Calu3 (cell line): Measurements from ENCODE around the gene FNDC10. TPM values are rescaled to one million over a fixed set of nuclear protein-coding genes. Genes with fewer than 3 reads are reported as not detected.
A peak's percentile ranks its signal among the peaks of the same experiment; 100 is the strongest.
"Not testable (repeated sequence)": the region's sequence is repeated elsewhere in the genome, so short reads cannot be mapped to it uniquely, and the experiment has no call there.

ENCODE experiments used
- BruUV-seq: library from RNA; stranded (reverse); fragments of 400-500 nt; replicated peaks from 2 replicates; lab custom pipeline; 2021; lab: Mats Ljungman, UMichigan
- CTCF ChIA-PET: fragments of 300-600 bp; sonication (Branson Sonifier 250); formaldehyde crosslinking; loops from one replicate; lab custom pipeline; 2022; ENCODE audit warnings: antibody characterized with exemption; lab: Charles Lee
- DNase-seq: peaks from one replicate; pipeline ENCODE4 v3.0.0; 2022
- H3K27ac Mint-ChIP-seq: one replicate; pipeline ENCODE4 v1.8.0; 2022; ENCODE audit warnings: mixed read lengths; ENCODE audit not compliant: unreplicated experiment
- H3K27me3 Mint-ChIP-seq: one replicate; pipeline ENCODE4 v1.8.0; 2022; ENCODE audit warnings: mixed read lengths; ENCODE audit not compliant: unreplicated experiment
- H3K36me3 Mint-ChIP-seq: one replicate; pipeline ENCODE4 v1.8.0; 2022; ENCODE audit warnings: mild to moderate bottlenecking, moderate library complexity, mixed read lengths; ENCODE audit not compliant: insufficient read depth, unreplicated experiment
- H3K4me1 Mint-ChIP-seq: one replicate; pipeline ENCODE4 v1.8.0; 2022; ENCODE audit warnings: mild to moderate bottlenecking, low read depth, mixed read lengths; ENCODE audit not compliant: unreplicated experiment
- H3K4me3 Mint-ChIP-seq: one replicate; pipeline ENCODE4 v1.8.0; 2022; ENCODE audit warnings: mild to moderate bottlenecking, low read depth, moderate library complexity, mixed read lengths; ENCODE audit not compliant: unreplicated experiment
- H3K9me3 Mint-ChIP-seq: one replicate; pipeline ENCODE4 v1.8.0; 2022; ENCODE audit warnings: low read depth, mixed read lengths; ENCODE audit not compliant: unreplicated experiment
- intact Hi-C: fragments of 100-400 bp; cut with micrococcal nuclease; formaldehyde crosslinking; loops from one replicate; pipeline ENCODE4 v1.10.0; 2022; ENCODE audit not compliant: unreplicated experiment
- total RNA-seq: library from RNA; stranded (reverse); gene quantifications from 2 replicates; pipeline ENCODE4 v1.2.3, GENCODE V29; 2022
- TF ChIP-seq, protein P1 (sequence below): fragments of 200-600 bp; IDR thresholded peaks from one replicate; pipeline ENCODE4 v1.8.0; 2022; ENCODE audit warnings: antibody characterized with exemption; ENCODE audit not compliant: unreplicated experiment

Gene FNDC10
- total RNA-seq, 1 experiment from 2014 or later = 3.5 TPM

DNA sequence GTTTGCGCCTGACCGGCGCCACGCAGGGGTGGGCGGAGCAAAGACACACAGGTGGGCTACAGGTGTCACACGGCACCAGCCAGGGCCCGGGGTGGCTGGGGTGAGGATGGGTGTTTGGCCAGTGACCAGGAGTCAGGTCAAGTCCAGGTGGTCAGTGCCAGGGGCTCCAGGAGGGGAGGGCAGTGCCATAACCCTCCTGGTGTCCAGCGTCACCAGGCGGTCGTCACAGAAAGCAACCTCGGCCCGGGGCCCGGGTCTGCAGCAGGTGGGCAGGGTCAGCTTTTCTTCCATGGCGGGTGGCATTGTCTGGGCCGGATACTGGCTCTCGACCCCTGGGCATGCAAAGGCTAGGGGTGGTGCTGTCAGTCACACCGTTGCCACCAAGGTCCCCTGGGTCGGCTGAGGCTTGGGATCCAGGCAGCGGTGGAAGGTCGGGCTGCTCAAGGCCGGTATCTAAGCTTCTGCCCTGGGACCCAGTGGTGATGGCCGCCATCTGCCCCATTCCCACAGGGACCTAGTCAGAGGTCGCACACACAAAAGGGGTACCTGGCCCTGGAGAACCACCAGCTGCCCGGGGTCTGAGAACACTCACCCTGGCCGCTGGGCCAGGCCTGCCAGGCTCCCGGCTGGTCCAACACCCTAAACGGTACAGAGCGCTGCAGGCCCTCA, 1.8 kb downstream of the FNDC10 start:
- BruUV-seq = no TSS peak
- peaks cover 1% of the 10 kb centered on the region for H3K27me3 Mint-ChIP-seq
- no peak overlapping the region for H3K27ac Mint-ChIP-seq
- H3K4me3 Mint-ChIP-seq = peak overlapping the region; percentile 19
- H3K36me3 Mint-ChIP-seq = peaks cover 12% of the 10 kb centered on the region
- H3K9me3 Mint-ChIP-seq = no peaks in the 10 kb centered on the region
- no peaks in the 10 kb centered on the region for H3K4me1 Mint-ChIP-seq
- CTCF ChIA-PET = no interaction called here
- TF ChIP-seq, protein P1, sequence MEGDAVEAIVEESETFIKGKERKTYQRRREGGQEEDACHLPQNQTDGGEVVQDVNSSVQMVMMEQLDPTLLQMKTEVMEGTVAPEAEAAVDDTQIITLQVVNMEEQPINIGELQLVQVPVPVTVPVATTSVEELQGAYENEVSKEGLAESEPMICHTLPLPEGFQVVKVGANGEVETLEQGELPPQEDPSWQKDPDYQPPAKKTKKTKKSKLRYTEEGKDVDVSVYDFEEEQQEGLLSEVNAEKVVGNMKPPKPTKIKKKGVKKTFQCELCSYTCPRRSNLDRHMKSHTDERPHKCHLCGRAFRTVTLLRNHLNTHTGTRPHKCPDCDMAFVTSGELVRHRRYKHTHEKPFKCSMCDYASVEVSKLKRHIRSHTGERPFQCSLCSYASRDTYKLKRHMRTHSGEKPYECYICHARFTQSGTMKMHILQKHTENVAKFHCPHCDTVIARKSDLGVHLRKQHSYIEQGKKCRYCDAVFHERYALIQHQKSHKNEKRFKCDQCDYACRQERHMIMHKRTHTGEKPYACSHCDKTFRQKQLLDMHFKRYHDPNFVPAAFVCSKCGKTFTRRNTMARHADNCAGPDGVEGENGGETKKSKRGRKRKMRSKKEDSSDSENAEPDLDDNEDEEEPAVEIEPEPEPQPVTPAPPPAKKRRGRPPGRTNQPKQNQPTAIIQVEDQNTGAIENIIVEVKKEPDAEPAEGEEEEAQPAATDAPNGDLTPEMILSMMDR = peak; percentile 0
- no peak for DNase-seq
- intact Hi-C loops = no loop called here

GRCh38 chr1:1597275-1597930, 2.5 kb downstream of the FNDC10 start:
- H3K27me3 Mint-ChIP-seq = no peaks in the 10 kb centered on the region
- no peak overlapping the region for H3K27ac Mint-ChIP-seq
- no peaks in the 10 kb centered on the region for H3K9me3 Mint-ChIP-seq
- H3K4me1 Mint-ChIP-seq = no peaks in the 10 kb centered on the region
- CTCF ChIA-PET = interaction anchor here (0.5 kb wide), 1 partner anchor 312 kb away, joined by 3 read pairs; no protein-coding TSS in a partner anchor
- H3K36me3 Mint-ChIP-seq = peaks cover 8% of the 10 kb centered on the region
- BruUV-seq = no TSS peak
- TF ChIP-seq, protein P1 = peak; percentile 19
- H3K4me3 Mint-ChIP-seq = peak overlapping the region; percentile 19
- DNase-seq = peak; percentile 24
- intact Hi-C loops = no loop called here

DNA sequence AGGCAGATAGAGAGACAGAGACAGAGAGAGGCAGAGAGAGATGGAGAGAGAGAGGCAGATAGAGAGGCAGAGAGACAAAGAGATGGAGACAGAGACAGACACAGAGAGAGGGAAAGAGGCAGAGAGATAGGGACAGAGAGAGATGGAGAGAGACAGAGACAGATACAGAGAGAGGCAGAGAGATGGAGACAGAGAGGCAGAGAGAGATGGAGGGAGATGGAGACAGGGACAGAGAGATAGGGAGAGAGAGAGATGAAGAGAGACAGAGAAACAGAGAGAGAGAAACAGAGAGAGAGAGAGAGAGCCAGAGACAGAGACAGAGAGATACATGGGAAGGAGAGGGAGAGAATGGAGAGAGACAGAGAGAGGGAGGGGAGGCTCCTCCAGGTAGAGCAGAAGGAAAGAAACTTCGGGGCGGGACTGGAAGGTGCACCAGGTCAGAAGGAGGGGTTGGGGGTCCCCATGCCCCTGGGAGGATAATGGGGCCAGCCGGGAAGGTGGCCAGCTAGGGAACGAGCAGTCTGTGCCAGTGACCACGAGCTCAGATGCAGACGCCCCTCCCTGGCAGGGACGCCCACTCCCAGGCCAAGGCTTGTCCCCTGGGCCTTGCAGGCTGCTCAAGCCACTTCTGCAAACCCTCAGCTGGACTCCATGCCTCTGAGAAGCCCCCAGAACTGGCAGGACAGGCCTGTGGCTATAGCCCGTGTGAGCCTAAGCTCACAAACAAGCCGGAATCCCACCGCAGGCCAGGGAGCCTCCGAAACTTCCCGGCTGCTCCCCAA, 3.3 kb downstream of the FNDC10 start:
- H3K27ac Mint-ChIP-seq = no peak overlapping the region
- CTCF ChIA-PET = no interaction called here
- TF ChIP-seq, protein P1 = no peak
- no peak overlapping the region for H3K4me3 Mint-ChIP-seq
- BruUV-seq = no TSS peak
- DNase-seq = no peak
- no peaks in the 10 kb centered on the region for H3K9me3 Mint-ChIP-seq
- peaks cover 8% of the 10 kb centered on the region for H3K36me3 Mint-ChIP-seq
- H3K4me1 Mint-ChIP-seq = no peaks in the 10 kb centered on the region
- intact Hi-C loops = no loop called here
- H3K27me3 Mint-ChIP-seq = no peaks in the 10 kb centered on the region

- intact Hi-C loops, H3K4me3 Mint-ChIP-seq, CTCF ChIA-PET, H3K27ac Mint-ChIP-seq, H3K27me3 Mint-ChIP-seq, BruUV-seq, H3K9me3 Mint-ChIP-seq, H3K36me3 Mint-ChIP-seq, H3K4me1 Mint-ChIP-seq, DNase-seq: not testable (repeated sequence)
These were observed 4.6 kb downstream of the FNDC10 start for GRCh38 chr1:1595341-1595740.
